ENCODE results near the gene GNB2. TPM values are rescaled to one million over a fixed set of nuclear protein-coding genes. Genes with fewer than 3 reads are reported as not detected.
"Not testable (repeated sequence)": the region's sequence is repeated elsewhere in the genome, so short reads cannot be mapped to it uniquely, and the experiment has no call there.

The GNB2 gene
- total RNA-seq, 1 donor from 2014 or later = 115 TPM

- DNase-seq (ENCODE audit: low read depth, low spot score) = not testable (repeated sequence)
Observed at GRCh38 chr7:100662194-100662776, 11.3 kb upstream of the GNB2 start.

GRCh38 chr7:100665168-100665726 is 8.3 kb upstream of the GNB2 start:
- DNase-seq (ENCODE audit: low read depth, low spot score) = no peak

- no peak for DNase-seq (ENCODE audit: low read depth, low spot score)
Observed at GRCh38 chr7:100667331-100668068, 6.0 kb upstream of the GNB2 start.

GRCh38 chr7:100668069-100668449 is 5.5 kb upstream of the GNB2 start:
- no peak for DNase-seq (ENCODE audit: low read depth, low spot score)

- not testable (repeated sequence) for DNase-seq (ENCODE audit: low read depth, low spot score)
Observed at GRCh38 chr7:100669106-100669505, 4.4 kb upstream of the GNB2 start.

GRCh38 chr7:100670074-100670473 is 3.5 kb upstream of the GNB2 start:
- DNase-seq (ENCODE audit: low read depth, low spot score) = no peak

GRCh38 chr7:100671353-100672327 is 1.9 kb upstream of the GNB2 start:
- no peak for DNase-seq (ENCODE audit: low read depth, low spot score)

- DNase-seq (ENCODE audit: low read depth, low spot score) = no peak
Observed at GRCh38 chr7:100673942-100674410, 436 bp downstream of the GNB2 start.

- DNase-seq (ENCODE audit: low read depth, low spot score) = no peak
Observed at GRCh38 chr7:100674411-100675104, 1.0 kb downstream of the GNB2 start.

GRCh38 chr7:100675105-100675451 is 1.5 kb downstream of the GNB2 start:
- no peak for DNase-seq (ENCODE audit: low read depth, low spot score)

- no peak for DNase-seq (ENCODE audit: low read depth, low spot score)
Observed at GRCh38 chr7:100675581-100676350, 2.2 kb downstream of the GNB2 start.

GRCh38 chr7:100676501-100677306 is 3.2 kb downstream of the GNB2 start:
- no peak for DNase-seq (ENCODE audit: low read depth, low spot score)

GRCh38 chr7:100677308-100678267 is 4.0 kb downstream of the GNB2 start:
- no peak for DNase-seq (ENCODE audit: low read depth, low spot score)

GRCh38 chr7:100678291-100678984 is 4.9 kb downstream of the GNB2 start:
- DNase-seq (ENCODE audit: low read depth, low spot score) = no peak

GRCh38 chr7:100679129-100679926 is 5.8 kb downstream of the GNB2 start:
- DNase-seq (ENCODE audit: low read depth, low spot score) = no peak

GRCh38 chr7:100679927-100680575 is 6.5 kb downstream of the GNB2 start:
- DNase-seq (ENCODE audit: low read depth, low spot score) = no peak

Data from pulmonary artery endothelial cell (primary cell).